ENCODE results near the gene LGMN. TPM values are rescaled to one million over a fixed set of nuclear protein-coding genes. Genes with fewer than 3 reads are reported as not detected.

LGMN gene
- total RNA-seq, 4 donors from 2014 or later: 61.8 to 77.3 (median 72.6) TPM

DNA sequence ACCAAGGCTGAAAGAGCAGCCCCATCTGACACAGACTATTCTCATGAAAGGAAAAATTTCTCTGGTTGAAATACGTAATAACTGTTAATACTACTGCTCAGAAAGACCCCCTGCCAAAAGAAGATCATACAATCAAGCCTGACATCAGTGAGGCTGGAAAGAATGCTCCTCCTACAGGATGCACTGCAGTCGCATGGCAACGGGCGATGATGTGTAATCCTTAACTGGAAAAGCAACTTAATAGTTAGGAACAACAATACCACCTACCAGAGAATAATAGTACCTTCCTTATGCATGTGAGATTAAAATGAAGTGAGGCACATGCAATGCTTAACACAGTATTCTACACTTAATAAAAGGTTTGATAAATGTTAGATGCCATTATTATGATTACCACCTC, 44.5 kb upstream of the LGMN start:
- no peak overlapping the region for H3K27ac ChIP-seq
- H3K36me3 ChIP-seq: peaks cover 0 to 8% (median 0%) of the 10 kb centered on the region in 3 donors
- DNase-seq (ENCODE audit: low spot score in 2 of 2): no peak
- 54 to 60% methylated on average over 4 of the region's 4 CpGs for WGBS, 2 donors
- no peaks in the 10 kb centered on the region for H3K27me3 ChIP-seq
- peaks cover 0 to 25% (median 3%) of the 10 kb centered on the region in 4 donors for H3K9me3 ChIP-seq
- H3K4me1 ChIP-seq: peaks cover 0 to 25% (median 17%) of the 10 kb centered on the region in 4 donors
- no peak overlapping the region for H3K4me3 ChIP-seq
- TF ChIP-seq EP300 (IDR thresholded peaks at IDR 0.05): no peak
- TF ChIP-seq POLR2A (IDR thresholded peaks at IDR 0.05): no peak
- TF ChIP-seq, protein P1, sequence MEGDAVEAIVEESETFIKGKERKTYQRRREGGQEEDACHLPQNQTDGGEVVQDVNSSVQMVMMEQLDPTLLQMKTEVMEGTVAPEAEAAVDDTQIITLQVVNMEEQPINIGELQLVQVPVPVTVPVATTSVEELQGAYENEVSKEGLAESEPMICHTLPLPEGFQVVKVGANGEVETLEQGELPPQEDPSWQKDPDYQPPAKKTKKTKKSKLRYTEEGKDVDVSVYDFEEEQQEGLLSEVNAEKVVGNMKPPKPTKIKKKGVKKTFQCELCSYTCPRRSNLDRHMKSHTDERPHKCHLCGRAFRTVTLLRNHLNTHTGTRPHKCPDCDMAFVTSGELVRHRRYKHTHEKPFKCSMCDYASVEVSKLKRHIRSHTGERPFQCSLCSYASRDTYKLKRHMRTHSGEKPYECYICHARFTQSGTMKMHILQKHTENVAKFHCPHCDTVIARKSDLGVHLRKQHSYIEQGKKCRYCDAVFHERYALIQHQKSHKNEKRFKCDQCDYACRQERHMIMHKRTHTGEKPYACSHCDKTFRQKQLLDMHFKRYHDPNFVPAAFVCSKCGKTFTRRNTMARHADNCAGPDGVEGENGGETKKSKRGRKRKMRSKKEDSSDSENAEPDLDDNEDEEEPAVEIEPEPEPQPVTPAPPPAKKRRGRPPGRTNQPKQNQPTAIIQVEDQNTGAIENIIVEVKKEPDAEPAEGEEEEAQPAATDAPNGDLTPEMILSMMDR (IDR thresholded peaks at IDR 0.05): no peak

DNA sequence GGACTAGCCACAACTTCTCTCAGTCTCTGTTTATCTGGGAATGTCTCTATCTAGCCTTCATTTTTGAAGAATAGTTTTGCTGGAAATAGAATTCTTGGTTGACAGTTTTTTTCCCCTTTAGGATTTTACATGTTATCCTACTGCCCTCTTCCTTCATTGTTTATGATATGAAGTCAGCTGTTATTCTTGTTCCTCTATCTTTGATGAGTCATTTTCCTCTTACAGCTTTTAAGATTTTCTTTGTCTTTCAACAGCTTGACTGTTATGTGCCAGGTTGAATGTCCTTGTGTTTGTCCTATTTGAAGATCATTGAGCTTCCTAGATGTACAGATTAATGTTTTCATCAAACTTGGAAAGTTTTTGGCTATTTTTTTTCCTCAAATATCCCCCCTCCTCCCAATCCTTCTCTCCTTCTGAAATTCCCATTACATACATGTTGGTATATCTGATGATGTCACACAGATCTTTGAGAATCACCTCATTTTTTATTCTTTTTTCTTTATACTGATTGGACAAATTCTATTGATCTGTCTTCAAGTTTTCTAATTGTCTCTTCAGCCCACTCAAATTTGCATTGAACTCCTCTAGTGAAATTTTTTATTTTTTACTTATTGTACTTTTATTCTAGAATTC, 41.1 kb upstream of the LGMN start:
- TF ChIP-seq EP300 (IDR thresholded peaks at IDR 0.05) (no peak), POLR2A (IDR thresholded peaks at IDR 0.05) (no peak)
- TF ChIP-seq, protein P1 (IDR thresholded peaks at IDR 0.05): no peak
- no peaks in the 10 kb centered on the region for H3K27me3 ChIP-seq
- DNase-seq (ENCODE audit: low spot score in 2 of 2): no peak
- H3K4me1 ChIP-seq: peaks cover 0 to 10% (median 2%) of the 10 kb centered on the region in 4 donors
- no peaks in the 10 kb centered on the region for H3K36me3 ChIP-seq
- H3K9me3 ChIP-seq: peaks cover 0 to 25% (median 3%) of the 10 kb centered on the region in 4 donors
- no peak overlapping the region for H3K27ac ChIP-seq
- no peak overlapping the region for H3K4me3 ChIP-seq

DNA sequence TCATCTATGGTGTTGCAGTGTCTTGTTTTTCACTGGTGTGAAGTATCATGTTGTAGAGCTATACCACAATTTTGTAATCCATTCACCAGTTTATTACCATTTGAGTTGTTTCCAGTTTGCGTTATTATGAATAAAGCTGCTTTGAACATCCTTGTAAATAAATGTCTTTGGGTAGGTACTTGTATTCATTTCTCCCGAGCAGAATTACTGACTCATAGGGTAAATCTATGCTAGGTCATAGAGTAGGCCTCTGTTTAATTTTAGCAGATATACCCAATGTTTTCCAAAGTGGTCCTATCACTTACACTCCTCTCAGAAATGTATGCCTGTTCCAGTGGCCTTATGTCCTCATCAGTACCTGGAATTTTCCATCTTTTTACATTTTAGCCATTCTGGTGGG, 39.1 kb upstream of the LGMN start:
- Histone ChIP-seq H3K27ac (no peak overlapping the region), H3K4me3 (no peak overlapping the region), H3K9me3 (peaks cover 0 to 25% (median 3%) of the 10 kb centered on the region in 4 donors), H3K36me3 (no peaks in the 10 kb centered on the region), H3K4me1 (peaks cover 0 to 2% (median 0%) of the 10 kb centered on the region in 4 donors), H3K27me3 (no peaks in the 10 kb centered on the region)
- 90% methylated on average over 2 of the region's 2 CpGs for WGBS, 2 donors
- no peak for DNase-seq (ENCODE audit: low spot score in 2 of 2)
- TF ChIP-seq EP300 (IDR thresholded peaks at IDR 0.05): no peak
- TF ChIP-seq POLR2A (IDR thresholded peaks at IDR 0.05): no peak
- TF ChIP-seq, protein P1 (IDR thresholded peaks at IDR 0.05): no peak

DNA sequence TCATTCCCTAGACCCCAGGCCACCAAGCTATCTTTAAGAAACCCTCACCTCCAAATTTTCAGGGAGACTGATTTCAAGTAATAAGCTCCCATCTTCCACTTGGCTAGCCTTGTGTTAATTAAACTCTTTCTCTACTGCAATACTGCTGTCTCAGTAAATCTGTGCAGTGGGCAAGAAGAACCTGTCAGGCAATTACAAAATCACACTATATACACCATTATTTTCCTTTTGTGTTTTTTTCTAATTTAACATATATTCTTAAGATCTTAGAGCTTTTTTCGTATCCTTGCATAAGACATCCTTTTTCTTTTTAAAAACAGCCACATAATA, 38.0 kb upstream of the LGMN start:
- H3K4me3 ChIP-seq: no peak overlapping the region
- H3K9me3 ChIP-seq: peaks cover 0 to 25% (median 3%) of the 10 kb centered on the region in 4 donors
- DNase-seq (ENCODE audit: low spot score in 2 of 2): no peak
- no peak overlapping the region for H3K27ac ChIP-seq
- no peaks in the 10 kb centered on the region for H3K27me3 ChIP-seq
- H3K4me1 ChIP-seq: peaks cover 0 to 2% (median 0%) of the 10 kb centered on the region in 4 donors
- TF ChIP-seq POLR2A (IDR thresholded peaks at IDR 0.05): no peak
- no peak for TF ChIP-seq EP300 (IDR thresholded peaks at IDR 0.05)
- TF ChIP-seq, protein P1 (IDR thresholded peaks at IDR 0.05): no peak
- 88 to 91% methylated on average over 1 of the region's 1 CpG for WGBS, 2 donors
- no peaks in the 10 kb centered on the region for H3K36me3 ChIP-seq

DNA sequence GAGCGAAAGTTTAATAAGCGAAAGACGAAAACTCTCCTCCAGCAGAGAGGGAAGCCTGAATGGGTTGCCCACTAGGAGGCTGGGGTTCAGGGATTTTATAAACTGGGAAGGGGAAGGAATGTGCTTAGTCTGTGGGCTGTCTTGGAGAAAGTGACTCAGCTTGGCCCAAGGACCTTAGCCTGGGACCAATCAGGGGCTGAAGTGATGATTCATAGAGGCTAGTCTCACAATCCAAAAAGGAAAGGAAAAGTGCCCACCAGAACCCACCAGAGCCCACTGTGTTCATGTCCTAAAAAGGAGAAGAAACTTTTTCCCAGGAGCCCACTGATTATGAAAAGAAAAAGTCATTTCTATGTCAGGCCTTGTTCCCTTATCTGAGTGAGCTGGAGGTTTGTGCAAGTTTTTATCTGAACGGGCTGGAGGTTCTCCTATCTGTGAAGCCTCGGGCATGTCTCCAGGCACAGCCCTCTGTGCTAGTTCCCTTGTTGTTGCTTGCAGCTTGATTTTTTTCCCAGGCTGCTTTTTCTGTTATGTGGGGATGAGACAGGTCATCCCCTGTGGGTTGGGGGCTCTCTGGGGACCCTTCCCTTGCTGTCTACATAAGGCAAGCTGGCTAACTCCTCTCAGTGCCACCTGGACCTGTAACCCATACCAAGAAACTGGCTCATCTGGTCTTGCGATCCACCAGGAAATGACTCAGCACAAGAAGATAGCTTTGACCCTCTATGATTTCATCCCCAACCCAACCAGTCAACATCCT, 37.4 kb upstream of the LGMN start:
- TF ChIP-seq EP300 (IDR thresholded peaks at IDR 0.05) (no peak), POLR2A (IDR thresholded peaks at IDR 0.05) (no peak)
- TF ChIP-seq, protein P1 (IDR thresholded peaks at IDR 0.05): no peak
- 62 to 63% methylated on average over 6 of the region's 6 CpGs for WGBS, 2 donors
- Histone ChIP-seq H3K9me3 (peaks cover 0 to 25% (median 3%) of the 10 kb centered on the region in 4 donors), H3K27ac (peak overlapping the region in 2 of 4 donors; percentile 11 to 26), H3K36me3 (no peaks in the 10 kb centered on the region), H3K27me3 (no peaks in the 10 kb centered on the region), H3K4me3 (no peak overlapping the region), H3K4me1 (peaks cover 0 to 2% (median 0%) of the 10 kb centered on the region in 4 donors)
- no peak for DNase-seq (ENCODE audit: low spot score in 2 of 2)

All from tibial nerve (tissue), 4 donors.